Central memory CD4-positive, alpha-beta T cell (primary cell): ENCODE measurements around the gene ARHGAP45.

Experiments
- DNase-seq: peaks from one replicate; pipeline ENCODE4 v3.0.0; 2022

The ARHGAP45 gene

GRCh38 chr19:1054102-1055027 lies 12.6 kb upstream of the ARHGAP45 start:
- no peak for DNase-seq

- DNase-seq = no peak
These were observed 11.9 kb upstream of the ARHGAP45 start for GRCh38 chr19:1055028-1055425.

GRCh38 chr19:1055886-1056620 lies 10.9 kb upstream of the ARHGAP45 start:
- no peak for DNase-seq

GRCh38 chr19:1057176-1057855 lies 9.7 kb upstream of the ARHGAP45 start:
- DNase-seq = no peak

GRCh38 chr19:1058112-1058511 lies 8.9 kb upstream of the ARHGAP45 start:
- no peak for DNase-seq

- no peak for DNase-seq
These were observed 6.3 kb upstream of the ARHGAP45 start for GRCh38 chr19:1060689-1061088.

- DNase-seq = no peak
These were observed 5.0 kb upstream of the ARHGAP45 start for GRCh38 chr19:1061987-1062386.

- no peak for DNase-seq
These were observed 4.5 kb upstream of the ARHGAP45 start for GRCh38 chr19:1062387-1063029.

GRCh38 chr19:1063030-1063908 lies 3.7 kb upstream of the ARHGAP45 start:
- DNase-seq = peak; percentile 68

GRCh38 chr19:1063909-1064660 lies 2.9 kb upstream of the ARHGAP45 start:
- DNase-seq = no peak

GRCh38 chr19:1064661-1065605 lies 2.0 kb upstream of the ARHGAP45 start:
- DNase-seq = peak; percentile 63

GRCh38 chr19:1065606-1066109 lies 1.3 kb upstream of the ARHGAP45 start:
- no peak for DNase-seq

- DNase-seq = no peak
These were observed 668 bp upstream of the ARHGAP45 start for GRCh38 chr19:1066251-1066747.

GRCh38 chr19:1067341-1067957 lies 482 bp downstream of the ARHGAP45 start:
- DNase-seq = peak; percentile 84

GRCh38 chr19:1068009-1069001 lies 1.3 kb downstream of the ARHGAP45 start:
- peak; percentile 61 for DNase-seq

- peak; percentile 81 for DNase-seq
These were observed 2.2 kb downstream of the ARHGAP45 start for GRCh38 chr19:1069009-1069779.

GRCh38 chr19:1070576-1070930 lies 3.6 kb downstream of the ARHGAP45 start:
- no peak for DNase-seq
